ENCODE results near the gene STK39.
"Not testable (repeated sequence)": the region's sequence is repeated elsewhere in the genome, so short reads cannot be mapped to it uniquely, and the experiment has no call there.

Gene STK39

GRCh38 chr2:168089200-168089599 is 158.2 kb downstream of the STK39 start:
- no peak for DNase-seq (ENCODE audit: low read depth)

- no peak for DNase-seq (ENCODE audit: low read depth)
Measured at GRCh38 chr2:168087401-168087800, 160.0 kb downstream of the STK39 start.

- no peak for DNase-seq (ENCODE audit: low read depth)
Measured at GRCh38 chr2:168086851-168087250, 160.5 kb downstream of the STK39 start.

GRCh38 chr2:168085801-168086361 is 161.5 kb downstream of the STK39 start:
- no peak for DNase-seq (ENCODE audit: low read depth)

GRCh38 chr2:168084288-168084687 is 163.1 kb downstream of the STK39 start:
- DNase-seq (ENCODE audit: low read depth), result no peak

- DNase-seq (ENCODE audit: low read depth), result not testable (repeated sequence)
Measured at GRCh38 chr2:168081452-168081851, 165.9 kb downstream of the STK39 start.

- no peak for DNase-seq (ENCODE audit: low read depth)
Measured at GRCh38 chr2:168079236-168079635, 168.2 kb downstream of the STK39 start.

- no peak for DNase-seq (ENCODE audit: low read depth)
Measured at GRCh38 chr2:168076731-168077130, 170.7 kb downstream of the STK39 start.

- no peak for DNase-seq (ENCODE audit: low read depth)
Measured at GRCh38 chr2:168075446-168075845, 171.9 kb downstream of the STK39 start.

GRCh38 chr2:168072626-168073303 is 174.6 kb downstream of the STK39 start:
- DNase-seq (ENCODE audit: low read depth), result no peak

GRCh38 chr2:168064011-168064998 is 183.1 kb downstream of the STK39 start:
- no peak for DNase-seq (ENCODE audit: low read depth)

- DNase-seq (ENCODE audit: low read depth), result no peak
Measured at GRCh38 chr2:168062936-168063335, 184.5 kb downstream of the STK39 start.

GRCh38 chr2:168062054-168062453 is 185.3 kb downstream of the STK39 start:
- DNase-seq (ENCODE audit: low read depth), result no peak

- no peak for DNase-seq (ENCODE audit: low read depth)
Measured at GRCh38 chr2:168060986-168061750, 186.2 kb downstream of the STK39 start.

- no peak for DNase-seq (ENCODE audit: low read depth)
Measured at GRCh38 chr2:168059758-168060157, 187.6 kb downstream of the STK39 start.

GRCh38 chr2:168058675-168059074 is 188.7 kb downstream of the STK39 start:
- DNase-seq (ENCODE audit: low read depth), result no peak

- no peak for DNase-seq (ENCODE audit: low read depth)
Measured at GRCh38 chr2:168056242-168056787, 191.1 kb downstream of the STK39 start.

GRCh38 chr2:168054657-168055056 is 192.7 kb downstream of the STK39 start:
- DNase-seq (ENCODE audit: low read depth), result no peak

- DNase-seq (ENCODE audit: low read depth), result no peak
Measured at GRCh38 chr2:168053676-168054075, 193.7 kb downstream of the STK39 start.

- no peak for DNase-seq (ENCODE audit: low read depth)
Measured at GRCh38 chr2:168052773-168053172, 194.6 kb downstream of the STK39 start.

- DNase-seq (ENCODE audit: low read depth), result no peak
Measured at GRCh38 chr2:168050377-168050776, 197.0 kb downstream of the STK39 start.

- DNase-seq (ENCODE audit: low read depth), result no peak
Measured at GRCh38 chr2:168049609-168050008, 197.8 kb downstream of the STK39 start.

All from stimulated activated CD4-positive, alpha-beta T cell treated with anti-CD3 and anti-CD28 coated beads, Interleukin-2, amount 100 ng/mL, for 4 hours (primary cell).